GM19455 (cell line): ENCODE data around the gene ZC3H10.

Source experiments
- ATAC-seq: cut with Tn5 transposase; IDR thresholded peaks from one replicate; pipeline ENCODE4 v1.9.1; 2021; ENCODE audit not compliant: unreplicated experiment

Gene ZC3H10

DNA sequence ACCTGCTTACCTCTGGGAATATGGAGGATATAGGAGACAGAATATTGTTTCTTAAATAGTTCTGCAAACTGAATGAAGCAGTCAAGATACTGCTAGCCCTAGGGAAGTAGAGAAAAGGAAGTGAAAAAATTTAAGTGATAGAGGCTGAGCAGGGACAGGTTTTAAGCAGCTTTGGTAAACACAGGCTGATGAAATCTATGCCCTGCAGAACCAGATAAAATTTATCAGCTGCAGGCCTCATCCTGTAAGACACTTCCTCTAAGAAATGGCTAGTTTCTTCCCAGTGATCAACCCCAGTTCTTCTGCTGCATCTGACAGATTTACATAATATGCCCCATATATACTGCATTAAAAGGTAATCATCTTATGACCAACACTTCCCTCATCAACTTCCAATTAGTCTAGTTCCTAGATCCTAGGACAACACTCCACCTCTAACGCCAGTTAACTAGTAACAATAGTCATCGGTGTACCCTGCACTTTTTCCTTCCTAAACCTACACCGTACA lies 8.7 kb downstream of the ZC3H10 start:
- ATAC-seq = no peak

DNA sequence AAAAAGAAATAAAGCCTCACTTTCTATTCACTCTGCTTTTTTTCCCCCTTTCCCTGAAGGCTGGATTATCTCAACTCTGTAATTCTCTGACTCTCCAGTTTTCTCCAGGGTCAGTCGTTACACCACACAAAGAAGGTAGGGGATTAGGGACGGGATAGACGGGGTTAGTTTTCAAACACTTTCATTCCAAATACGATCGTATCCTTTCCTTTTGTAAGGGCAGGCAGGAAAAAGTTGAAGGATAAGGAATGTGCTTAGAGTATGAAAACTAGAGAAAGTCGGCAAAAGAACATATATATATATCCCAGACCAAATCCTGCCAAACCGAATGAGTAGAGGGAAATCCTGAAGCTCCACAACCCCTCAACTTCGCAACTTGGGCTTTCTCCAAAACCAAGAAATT lies 9.4 kb downstream of the ZC3H10 start:
- no peak for ATAC-seq

DNA sequence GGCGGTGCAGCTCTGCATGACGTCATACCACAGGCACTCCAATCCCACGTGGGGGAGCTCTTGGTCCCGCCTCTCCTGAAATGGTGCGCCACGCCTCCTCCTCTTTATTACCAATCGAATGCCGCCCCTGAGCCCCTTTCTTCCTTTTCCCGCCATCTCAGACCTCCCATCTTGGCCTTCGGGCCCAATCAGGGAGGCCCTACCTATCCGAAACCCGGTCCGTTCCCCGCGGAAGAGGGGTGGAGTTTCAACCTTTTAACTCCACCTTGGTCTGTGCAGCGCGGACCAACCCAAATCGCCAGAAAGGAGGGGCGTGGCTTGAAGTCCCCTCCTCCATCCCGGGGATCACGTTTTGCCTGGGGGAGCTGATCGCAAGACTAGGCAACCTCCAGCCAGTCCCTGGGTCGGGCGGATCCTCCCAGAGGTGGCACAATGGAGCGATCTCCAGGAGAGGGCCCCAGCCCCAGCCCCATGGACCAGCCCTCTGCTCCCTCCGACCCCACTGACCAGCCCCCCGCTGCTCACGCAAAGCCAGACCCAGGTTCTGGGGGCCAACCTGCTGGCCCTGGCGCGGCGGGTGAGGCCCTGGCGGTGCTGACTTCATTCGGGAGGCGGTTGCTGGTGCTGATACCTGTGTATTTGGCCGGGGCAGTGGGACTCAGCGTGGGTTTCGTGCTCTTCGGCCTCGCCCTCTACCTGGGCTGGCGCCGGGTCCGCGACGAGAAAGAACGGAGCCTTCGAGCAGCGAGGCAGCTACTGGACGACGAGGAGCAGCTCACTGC lies 10.0 kb downstream of the ZC3H10 start, which contains the start of gene ESYT1:
TSS of gene ESYT1 (plus strand) at position 380 of the 782 bp plus-strand sequence. CDS start at position 433, 53 bp downstream.
- peak; percentile 84 for ATAC-seq

DNA sequence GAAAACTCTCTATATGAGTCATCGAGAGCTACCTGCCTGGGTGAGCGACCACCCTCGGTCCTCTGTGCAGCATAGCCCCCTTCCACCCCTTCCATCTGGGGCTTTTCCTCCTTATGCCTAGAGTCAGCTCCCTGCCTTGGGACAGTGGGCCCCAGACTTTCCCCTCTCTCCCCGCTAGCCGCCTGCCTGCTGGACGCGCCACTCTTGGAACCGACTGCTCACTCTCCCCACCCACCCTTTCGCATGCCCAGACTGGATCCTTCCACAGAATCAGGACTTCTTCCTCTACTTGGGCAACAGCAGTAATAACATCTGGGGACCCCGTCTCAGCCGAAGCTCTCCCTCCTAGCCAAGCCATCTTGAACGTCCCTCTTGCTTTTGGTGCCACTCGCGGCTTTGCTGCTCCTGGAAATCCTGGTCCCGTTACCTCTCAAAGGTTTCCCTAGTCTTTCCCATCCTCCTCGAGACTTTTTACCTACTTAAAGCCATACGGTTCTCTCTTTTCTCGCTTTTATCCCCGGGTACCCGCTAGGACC lies 10.7 kb downstream of the ZC3H10 start:
- no peak for ATAC-seq

DNA sequence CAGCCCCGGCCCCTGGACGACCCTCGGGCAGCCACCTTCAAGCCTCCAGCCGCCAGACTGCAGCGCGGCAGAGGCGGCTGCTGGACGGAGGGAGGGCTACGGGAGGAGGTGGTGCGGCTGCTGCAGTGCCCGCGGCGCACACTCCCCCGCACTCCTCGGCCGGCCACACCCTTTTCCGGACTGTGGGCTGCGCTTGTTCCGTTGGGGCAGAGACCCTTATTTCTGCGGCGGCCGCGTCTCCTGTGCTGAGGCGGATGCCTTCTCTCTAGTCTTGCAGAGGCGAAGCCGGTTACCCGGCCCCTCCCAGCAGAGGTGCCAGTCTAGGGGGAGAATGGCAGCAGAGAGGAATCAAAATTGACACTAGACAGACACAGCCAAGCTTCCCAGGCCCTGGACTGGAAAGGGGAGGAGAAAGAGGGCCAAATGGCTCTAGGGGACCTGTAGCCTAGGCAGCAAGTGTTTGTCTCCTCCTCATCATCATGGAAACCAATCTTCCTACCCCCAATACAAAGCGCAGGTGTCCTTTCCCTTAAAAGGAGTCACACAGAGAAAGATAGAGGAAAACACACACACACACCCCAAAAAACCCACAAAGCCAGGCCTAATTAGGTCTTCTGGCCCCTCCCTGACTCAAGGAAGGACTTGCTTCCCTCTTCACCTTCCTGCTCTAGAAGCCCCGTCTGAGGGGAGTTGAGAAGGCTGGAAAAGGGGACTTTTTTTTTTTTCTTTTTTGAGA lies 11.3 kb downstream of the ZC3H10 start:
- peak; percentile 39 for ATAC-seq

DNA sequence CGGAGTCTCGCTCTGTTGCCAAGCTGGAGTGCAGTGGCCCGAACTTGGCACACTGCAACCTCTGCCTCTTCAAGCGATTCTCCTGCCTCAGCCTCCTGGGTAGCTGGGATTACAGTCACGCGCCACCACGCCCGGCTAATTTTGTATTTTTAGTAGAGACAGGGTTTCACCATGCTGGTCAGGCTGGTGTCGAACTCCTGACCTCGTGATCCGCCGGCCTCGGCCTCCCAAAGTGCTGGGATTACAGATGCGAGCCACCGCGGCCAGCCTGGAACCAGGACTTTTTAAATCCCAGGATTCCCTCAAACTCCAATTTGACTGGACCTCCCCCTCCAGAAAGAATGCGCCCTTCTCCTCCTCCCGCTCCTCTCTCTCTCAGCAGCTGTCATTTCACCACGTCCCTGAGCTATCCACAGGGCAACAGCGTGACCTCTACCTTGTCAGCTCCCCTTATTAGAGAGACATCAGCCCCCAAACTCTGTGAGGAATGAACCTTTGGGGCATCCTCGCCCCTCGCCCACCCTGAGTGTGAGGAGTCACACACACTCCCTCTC lies 12.0 kb downstream of the ZC3H10 start:
- no peak for ATAC-seq

DNA sequence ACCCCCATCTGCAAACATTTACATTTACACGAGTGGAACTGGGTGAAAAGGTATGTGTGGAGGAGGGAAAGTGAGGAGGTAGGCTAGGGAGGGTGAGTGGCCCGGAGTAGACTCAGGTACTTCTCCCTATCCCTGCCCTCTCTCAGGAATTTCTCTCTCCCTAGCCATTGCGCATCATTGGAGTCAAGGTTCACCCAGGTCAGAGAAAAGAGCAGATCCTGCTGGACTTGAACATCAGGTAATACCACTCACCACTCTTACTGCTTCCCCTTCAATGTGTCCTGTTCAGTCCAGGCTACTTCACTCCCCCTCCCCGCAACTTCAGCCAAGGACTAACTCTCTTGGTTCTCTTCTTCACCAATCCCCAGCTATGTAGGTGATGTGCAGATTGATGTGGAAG lies 12.8 kb downstream of the ZC3H10 start:
- ATAC-seq = no peak

DNA sequence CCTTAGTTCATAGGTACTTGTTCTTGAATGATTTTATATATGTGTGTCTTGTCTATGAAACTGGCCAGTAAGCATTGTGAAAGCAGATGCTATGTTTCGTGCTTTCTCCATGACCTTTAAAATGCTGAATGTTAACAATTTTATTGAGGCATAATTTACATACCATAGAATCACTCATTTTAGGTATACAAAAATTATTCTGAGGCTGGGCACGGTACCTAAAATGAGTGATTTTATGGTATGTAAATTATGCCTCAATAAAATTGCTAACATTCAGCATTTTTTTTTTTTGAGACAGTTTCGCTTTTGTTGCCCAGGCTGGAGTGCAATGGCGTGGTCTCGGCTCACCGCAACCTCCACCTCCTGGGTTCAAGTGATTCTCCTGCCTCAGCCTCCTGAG lies 16.8 kb downstream of the ZC3H10 start:
- ATAC-seq = no peak

DNA sequence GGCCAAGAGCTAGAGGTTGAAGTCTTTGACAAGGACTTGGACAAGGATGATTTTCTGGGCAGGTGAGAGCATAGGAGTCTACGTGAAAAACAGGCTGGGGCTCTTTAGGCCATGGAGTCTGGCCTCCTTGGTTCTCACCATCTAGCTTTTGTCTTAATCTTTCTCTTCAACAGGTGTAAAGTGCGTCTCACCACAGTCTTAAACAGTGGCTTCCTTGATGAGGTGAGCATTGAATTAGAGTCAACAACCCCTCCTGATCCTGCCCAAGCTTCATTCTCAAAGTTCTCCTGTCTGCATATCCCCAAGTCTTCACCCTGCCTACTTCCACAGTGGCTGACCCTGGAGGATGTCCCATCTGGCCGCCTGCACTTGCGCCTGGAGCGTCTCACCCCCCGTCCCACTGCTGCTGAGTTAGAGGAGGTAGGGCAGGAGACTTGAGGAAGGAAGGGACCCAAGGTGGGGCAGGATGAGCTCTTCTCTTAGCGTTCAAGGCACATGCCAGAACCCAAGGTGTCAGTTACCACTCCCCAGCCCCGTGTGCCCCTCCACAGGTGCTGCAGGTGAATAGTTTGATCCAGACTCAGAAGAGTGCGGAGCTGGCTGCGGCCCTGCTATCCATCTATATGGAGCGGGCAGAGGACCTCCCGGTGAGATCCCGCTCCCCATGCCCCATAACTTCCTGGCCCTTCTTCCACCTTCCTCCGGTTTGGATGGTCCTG lies 19.9 kb downstream of the ZC3H10 start:
- ATAC-seq = no peak

DNA sequence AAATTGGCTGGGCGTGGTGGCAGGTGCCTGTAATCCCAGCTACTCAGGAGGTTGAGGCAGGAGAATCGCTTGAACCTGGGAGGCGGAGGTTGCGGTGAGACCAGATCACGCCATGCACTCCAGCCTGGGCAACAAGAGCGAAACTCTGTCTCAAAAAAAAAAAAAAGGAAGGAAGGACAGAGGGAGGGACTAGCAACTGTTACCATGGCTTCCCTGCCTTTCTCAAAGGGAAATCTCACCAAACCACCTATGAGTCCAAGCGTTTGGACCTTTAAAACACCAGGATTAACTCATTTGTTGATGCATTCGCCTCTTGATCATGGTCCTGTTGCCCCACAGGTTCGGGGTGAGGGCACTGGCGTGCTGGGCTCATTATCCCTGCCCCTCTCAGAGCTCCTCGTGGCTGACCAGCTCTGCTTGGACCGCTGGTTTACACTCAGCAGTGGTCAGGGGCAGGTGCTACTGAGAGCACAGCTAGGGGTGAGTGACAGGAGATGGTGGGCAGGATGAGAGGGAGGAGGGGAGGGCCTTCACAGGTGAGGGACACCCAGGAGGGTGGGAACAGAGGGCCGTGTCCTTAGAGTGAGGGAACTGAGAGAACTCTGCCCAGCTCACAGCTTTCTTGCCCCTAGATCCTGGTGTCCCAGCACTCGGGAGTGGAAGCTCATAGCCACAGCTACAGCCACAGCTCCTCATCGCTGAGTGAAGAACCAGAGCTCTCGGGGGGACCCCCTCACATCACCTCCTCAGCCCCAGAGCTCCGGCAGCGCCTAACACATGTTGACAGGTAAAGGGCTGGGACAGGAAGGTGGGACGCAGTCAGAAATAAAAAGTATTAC lies 24.1 kb downstream of the ZC3H10 start:
- no peak for ATAC-seq

DNA sequence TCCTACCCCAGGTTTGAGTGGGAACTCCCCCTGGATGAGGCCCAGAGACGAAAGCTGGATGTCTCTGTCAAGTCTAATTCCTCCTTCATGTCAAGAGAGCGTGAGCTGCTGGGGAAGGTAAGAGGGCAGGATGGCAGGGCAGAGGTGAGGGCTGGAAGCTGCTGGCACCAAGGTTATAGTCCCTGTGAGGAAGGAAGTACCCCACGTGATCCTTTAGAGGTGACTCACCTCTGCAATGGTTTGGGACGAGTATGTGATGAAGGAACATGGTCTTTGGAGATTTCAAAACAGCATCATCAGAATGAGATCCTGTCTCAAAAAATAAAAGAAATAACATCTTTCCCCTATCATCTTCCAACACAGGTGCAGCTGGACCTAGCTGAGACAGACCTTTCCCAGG lies 25.2 kb downstream of the ZC3H10 start:
- ATAC-seq = no peak

DNA sequence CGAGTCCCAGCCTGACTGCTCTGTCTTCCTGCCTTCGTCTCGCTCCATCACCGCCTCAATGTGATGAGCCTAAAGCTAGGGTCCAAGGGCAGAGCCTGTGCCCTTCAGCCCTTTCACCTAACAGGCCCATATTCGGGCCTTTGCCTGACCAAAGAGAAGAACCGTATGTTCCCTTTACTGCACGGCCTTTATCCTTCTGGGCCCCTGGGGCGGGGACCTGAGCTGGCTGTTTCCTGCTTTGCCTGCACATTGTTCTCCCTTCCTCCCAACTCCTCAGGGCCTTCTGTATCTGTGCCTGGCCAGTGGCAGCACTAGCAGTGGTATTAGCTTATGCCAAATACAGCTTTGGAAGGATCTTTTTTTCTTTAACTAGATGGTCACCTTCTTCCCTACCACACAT lies 25.8 kb downstream of the ZC3H10 start:
- ATAC-seq = no peak

DNA sequence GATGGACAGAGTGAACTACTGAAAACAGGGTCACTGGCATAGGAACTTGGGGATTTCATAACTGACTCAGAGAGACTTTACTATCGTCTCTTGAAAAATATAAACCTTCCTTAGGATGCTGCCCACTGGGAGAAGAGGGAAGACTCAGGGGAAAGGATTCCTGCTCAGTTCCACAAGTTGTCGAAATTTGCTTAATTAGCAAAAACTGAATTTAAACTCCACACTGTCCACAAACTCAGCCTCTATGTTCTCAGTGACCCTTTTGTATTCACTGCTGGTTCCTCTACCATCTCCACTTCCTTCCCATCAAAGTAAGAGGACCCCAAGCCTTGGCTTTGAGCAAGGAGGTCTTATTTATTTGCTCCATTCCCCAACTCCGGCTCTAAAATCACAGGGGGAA lies 27.2 kb downstream of the ZC3H10 start:
- ATAC-seq = no peak

DNA sequence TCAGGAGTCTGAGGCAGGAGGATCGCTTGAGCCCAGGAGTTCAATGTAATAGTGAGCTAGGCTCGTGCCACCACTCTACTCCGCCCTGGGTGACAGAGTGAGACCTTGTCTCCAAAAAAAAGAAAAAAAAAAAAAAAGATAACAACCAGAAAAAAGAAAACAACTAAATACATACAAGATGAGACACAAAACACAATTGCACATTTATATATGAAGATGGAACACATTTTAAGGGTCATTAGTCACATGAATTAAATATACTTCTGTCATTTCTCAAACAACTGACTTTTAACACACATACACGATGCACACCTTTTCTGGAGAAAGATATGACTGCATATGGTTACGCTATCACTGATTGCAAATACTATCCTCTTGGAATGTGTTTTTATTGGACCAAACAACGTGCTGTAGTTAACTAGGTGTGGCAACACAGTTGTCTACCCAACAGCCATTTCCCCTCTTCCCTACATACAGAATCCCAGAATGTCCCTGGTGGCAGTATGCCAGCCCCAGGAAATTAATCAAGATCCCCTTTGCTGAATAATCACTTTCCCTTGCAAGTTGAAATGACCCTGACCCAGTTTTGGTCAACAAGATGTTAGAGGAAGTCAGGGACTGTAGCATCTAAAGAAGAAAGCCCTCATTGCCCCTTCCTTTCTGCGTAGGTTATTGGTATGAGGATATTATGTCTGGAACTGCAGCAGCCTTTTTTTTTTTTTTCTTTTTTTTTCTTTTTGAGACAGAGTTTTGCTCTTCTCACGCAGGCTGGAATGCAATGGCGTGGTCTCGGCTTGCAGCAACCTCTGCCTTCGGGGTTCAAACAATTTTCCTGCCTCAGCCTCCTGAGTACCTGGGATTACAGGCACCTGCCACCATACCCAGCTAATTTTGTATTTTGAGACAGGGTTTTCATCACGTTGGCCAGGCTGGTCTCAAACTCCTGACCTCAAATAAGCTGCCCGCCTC lies 28.7 kb downstream of the ZC3H10 start:
- no peak for ATAC-seq

DNA sequence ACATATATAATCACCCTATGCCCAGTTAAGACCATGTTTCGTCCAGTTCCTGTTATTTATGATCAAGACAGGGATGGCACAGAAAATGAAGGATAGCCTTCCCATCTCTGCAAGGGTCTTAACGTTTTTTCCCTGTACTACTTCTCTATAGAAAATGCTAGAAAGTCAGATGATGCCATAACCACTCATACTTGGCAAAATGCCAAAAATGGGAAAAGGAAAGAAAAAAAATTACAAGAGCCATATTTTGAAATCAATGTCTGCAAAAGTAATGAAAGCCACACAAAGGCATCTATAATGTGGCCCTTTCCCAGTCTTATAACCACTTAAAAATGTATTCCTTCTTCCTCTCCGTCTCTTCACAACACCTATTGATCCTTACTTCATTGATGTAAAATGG lies 32.5 kb downstream of the ZC3H10 start:
- no peak for ATAC-seq

DNA sequence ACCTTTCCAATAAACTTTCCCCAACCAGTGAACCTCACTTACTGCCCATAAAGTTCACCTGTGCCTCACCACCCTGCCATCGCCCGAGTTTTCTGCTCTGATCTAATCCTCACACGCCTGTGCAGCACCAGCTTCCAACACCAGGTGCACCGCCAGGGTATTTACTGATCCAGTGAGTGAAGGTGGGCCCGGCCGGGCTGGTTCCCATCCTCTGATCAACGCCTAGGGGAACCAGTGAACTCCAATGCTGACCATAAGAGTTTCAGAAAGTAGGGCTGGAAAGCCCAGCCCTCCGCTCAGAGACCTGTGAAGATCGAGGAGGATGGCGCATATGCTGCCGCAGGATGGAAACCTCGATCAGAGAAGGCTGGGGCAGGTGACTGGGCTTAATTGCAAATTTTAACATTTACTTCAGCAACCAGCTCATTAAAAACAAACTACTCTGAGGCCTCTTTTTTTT lies 33.6 kb downstream of the ZC3H10 start:
- ATAC-seq = peak; percentile 51

DNA sequence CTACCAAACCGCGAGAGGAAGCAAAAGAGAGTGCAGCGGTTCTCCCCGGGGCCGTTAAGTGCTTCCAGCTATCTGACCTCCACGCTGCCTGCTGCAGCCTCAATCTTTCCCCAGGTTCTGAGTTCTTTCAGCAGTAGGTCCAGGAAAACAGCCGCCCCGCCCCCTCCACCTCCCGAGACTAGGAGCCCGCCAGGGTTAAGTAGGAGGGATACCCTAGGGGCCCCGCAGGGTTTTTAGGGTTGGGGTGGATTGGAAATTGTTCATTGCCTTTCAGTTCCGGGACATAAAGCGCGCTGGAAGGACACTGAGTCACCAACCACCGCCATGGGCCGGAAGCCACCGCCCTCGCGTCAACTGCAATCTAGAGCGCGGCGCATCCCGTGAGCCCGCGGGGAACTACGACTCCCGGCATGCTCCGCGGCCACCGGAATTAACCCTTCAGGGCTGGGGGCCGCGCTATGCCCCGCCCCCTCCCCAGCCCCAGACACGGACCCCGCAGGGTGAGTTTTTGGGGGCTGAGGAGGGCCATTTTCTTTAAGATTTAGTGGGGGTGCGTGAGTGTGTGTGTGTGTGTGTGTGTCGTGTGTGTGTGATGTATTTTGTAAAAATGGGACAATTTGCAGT lies 34.2 kb downstream of the ZC3H10 start, which contains the start of gene MYL6B:
TSS of gene MYL6B (plus strand) at position 456 of the 624 bp plus-strand sequence. CDS start 1,332 bp downstream, outside the sequence.
- peak; percentile 86 for ATAC-seq
